ENCODE data around the gene GPN3.
A peak's percentile ranks its signal among the peaks of the same experiment; 100 is the strongest.
"Not testable (repeated sequence)": the region's sequence is repeated elsewhere in the genome, so short reads cannot be mapped to it uniquely, and the experiment has no call there.

The GPN3 gene

GRCh38 chr12:110436231-110436630 lies 31.8 kb downstream of the GPN3 start:
- DNase-seq = no peak

GRCh38 chr12:110431957-110432587 lies 36.0 kb downstream of the GPN3 start:
- DNase-seq = no peak

- not testable (repeated sequence) for DNase-seq
Measured at GRCh38 chr12:110429676-110430075, 38.4 kb downstream of the GPN3 start.

DNA sequence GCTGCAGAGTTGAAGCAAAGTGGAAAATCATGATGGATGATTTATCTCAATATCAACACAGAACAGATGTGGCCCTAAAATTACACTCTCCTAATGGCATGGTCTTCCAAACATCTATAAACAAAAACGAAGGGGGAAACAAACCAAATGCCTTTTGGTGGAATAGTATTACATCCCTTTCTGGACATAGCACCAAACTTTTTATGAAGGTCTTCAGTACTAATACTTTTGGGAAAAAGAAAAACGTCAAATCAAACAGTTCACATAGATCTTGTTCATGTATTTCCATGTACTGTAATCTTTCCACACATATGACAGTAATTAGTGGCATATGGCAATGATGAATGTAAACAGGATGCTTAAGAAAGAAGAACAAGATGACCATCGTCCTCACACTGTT lies 41.7 kb downstream of the GPN3 start:
- no peak for DNase-seq

DNA sequence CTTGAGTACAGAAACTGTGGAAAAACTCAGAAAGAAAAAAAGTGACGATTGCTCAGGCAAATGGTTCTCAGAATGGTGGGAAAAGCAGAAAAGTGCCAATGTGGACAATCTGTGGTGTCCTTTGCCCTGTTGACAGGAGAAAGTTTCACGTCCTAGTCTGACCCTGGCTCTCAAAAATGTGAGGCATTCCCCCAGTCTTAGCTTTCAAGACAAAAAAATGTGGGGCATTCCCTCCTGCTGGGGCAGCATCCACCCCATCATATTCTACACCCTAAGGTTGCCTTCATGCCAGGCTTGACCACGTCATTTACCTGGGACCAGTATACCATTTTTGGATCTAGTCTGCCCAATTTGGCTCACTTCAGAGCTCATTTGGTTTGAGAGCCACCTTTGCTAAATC lies 43.8 kb downstream of the GPN3 start:
- DNase-seq = no peak

- no peak for DNase-seq
Measured at GRCh38 chr12:110421701-110422100, 46.4 kb downstream of the GPN3 start.

GRCh38 chr12:110421159-110421661 lies 46.8 kb downstream of the GPN3 start:
- DNase-seq = no peak

- DNase-seq = not testable (repeated sequence)
Measured at GRCh38 chr12:110420644-110421043, 47.4 kb downstream of the GPN3 start.

DNA sequence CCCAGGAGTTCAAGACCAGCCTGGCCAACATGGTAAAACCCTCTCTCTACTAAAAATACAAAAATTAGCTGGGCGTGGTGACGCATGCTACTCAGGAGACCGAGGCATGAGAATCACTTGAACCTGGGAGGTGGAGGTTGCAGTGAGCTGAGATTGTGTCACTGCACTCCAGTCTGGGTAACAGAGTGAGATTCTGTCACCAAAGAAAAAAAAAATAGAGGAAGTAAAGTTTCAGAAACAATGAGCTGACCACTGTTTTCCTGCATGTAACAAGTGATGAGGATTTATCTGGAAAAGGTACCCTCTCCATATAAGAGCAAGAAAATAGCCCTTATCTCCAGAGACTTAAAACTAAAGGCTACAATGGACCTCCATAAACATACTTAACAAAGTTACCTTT lies 50.9 kb downstream of the GPN3 start:
- DNase-seq = not testable (repeated sequence)

DNA sequence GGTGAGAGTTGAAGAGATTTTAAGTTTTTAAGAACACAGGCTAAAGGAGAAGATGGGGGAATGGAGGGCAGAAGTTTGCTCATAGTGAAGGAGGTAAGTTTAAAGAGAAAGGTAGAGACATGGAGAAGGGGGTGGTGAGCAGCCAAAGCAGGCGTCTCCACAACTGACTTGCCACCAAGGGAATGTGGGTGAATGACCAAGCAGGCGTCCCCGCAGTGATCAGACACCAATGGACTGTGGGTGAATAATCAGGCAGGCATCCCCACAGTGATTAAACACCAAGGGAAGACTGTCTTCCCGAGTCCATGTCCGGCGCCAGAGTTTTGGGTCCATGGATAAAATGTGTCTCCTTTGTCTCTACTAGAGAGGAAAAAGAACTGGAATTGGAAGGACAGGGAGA lies 58.0 kb downstream of the GPN3 start:
- DNase-seq = not testable (repeated sequence)

DNA sequence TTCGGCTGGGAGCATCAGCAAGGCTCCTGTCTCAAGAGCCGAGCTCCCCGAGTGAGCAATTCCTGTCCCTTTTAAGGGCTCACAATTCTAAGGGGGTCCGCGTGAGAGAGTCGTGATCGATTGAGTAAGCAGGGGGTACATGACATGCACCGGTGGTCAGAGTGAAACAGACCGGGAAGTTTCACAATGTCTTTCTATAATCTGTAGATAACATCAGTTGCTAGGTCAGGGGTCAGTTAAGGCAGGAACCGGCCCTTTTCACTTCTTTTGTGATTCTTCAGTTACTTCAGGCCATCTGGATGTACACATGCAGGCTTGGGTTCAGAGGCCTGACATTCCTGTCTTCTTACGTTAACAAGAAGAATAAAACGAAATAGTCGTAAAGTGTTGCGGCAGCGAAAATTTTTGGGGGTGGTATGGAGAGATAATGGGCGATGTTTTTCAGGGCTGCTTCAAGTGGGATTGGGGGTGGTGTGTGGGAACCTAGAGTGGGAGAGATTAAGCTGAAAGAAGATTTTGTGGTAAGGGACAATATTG lies 62.9 kb downstream of the GPN3 start:
- DNase-seq = not testable (repeated sequence)

- peak; percentile 74 to 91 for DNase-seq
Measured at GRCh38 chr12:110403976-110404682, 63.9 kb downstream of the GPN3 start.

GRCh38 chr12:110403146-110403975 lies 64.7 kb downstream of the GPN3 start, which contains the start of gene ANAPC7:
TSS of gene ANAPC7 (minus strand) at chr12:110403708. CDS start at chr12:110403627, 81 bp downstream.
- peak; percentile 91 to 94 for DNase-seq

Measured in NCI-H1930 (cell line).